Activated CD8-positive, alpha-beta T cell treated with anti-CD3 and anti-CD28 coated beads for 36 hours (primary cell): Measurements from ENCODE around the gene NDUFA6. TPM values are rescaled to one million over a fixed set of nuclear protein-coding genes. Genes with fewer than 3 reads are reported as not detected.

Experiments used
- ATAC-seq: fragments of 200-7000 bp; cut with Tn5 transposase; one replicate; pipeline ENCODE4 v1.10.0; 2021; ENCODE audit warnings: mild to moderate bottlenecking, moderate library complexity
- CTCF ChIA-PET: fragments of 350-600 bp; sonication (Branson Sonifier 250); formaldehyde crosslinking; loops from one replicate; lab custom pipeline; 2021; ENCODE audit warnings: antibody characterized with exemption; lab: Charles Lee
- POLR2A ChIA-PET: fragments of 350-600 bp; sonication (Branson Sonifier 250); formaldehyde crosslinking; loops from one replicate; lab custom pipeline; 2021; ENCODE audit warnings: antibody characterized with exemption; lab: Charles Lee
- DNase-seq: peaks from one replicate; pipeline ENCODE4 v3.0.0-alpha.2; 2020
- H3K27ac Mint-ChIP-seq: one replicate; pipeline ENCODE4 v1.8.0; 2021; ENCODE audit warnings: mild to moderate bottlenecking, mixed read lengths
- H3K27me3 Mint-ChIP-seq: one replicate; pipeline ENCODE4 v1.8.0; 2021; ENCODE audit warnings: mixed read lengths
- H3K36me3 Mint-ChIP-seq: one replicate; pipeline ENCODE4 v1.8.0; 2021; ENCODE audit warnings: low read depth, mixed read lengths
- H3K4me1 Mint-ChIP-seq: one replicate; pipeline ENCODE4 v1.8.0; 2021; ENCODE audit warnings: low read depth, mixed read lengths
- H3K4me3 Mint-ChIP-seq: one replicate; pipeline ENCODE4 v1.8.0; 2021; ENCODE audit warnings: mild to moderate bottlenecking, moderate library complexity, mixed read lengths
- H3K9me3 Mint-ChIP-seq: one replicate; pipeline ENCODE4 v1.8.0; 2021; ENCODE audit warnings: mixed read lengths
- CTCF ChIP-seq: fragments of 200-600 bp; IDR thresholded peaks from one replicate; pipeline ENCODE4 v1.8.0; 2022; ENCODE audit warnings: antibody characterized with exemption, mild to moderate bottlenecking
- intact Hi-C: fragments of 100-400 bp; cut with micrococcal nuclease; formaldehyde crosslinking; loops from one replicate; pipeline ENCODE4 v1.10.0; 2022
- total RNA-seq, 2 experiments: library from RNA; stranded (reverse); gene quantifications; one replicate each; pipeline ENCODE4 v1.2.3, GENCODE V29; 2021

Gene NDUFA6
- total RNA-seq, 2 experiments from 2014 or later = 92.8 to 93.8 TPM

GRCh38 chr22:42050641-42051180, 39.9 kb downstream of the NDUFA6 start:
- TF ChIP-seq CTCF = no peak
- ATAC-seq = no peak
- Mint-ChIP-seq H3K4me1 (no peaks in the 10 kb centered on the region), H3K27me3 (no peaks in the 10 kb centered on the region), H3K9me3 (peaks cover under 1% of the 10 kb centered on the region), H3K27ac (no peak overlapping the region), H3K36me3 (no peaks in the 10 kb centered on the region), H3K4me3 (no peak overlapping the region)
- intact Hi-C loops = no loop called here
- ChIA-PET POLR2A (no interaction called here), CTCF (no interaction called here)
- no peak for DNase-seq

- no peak for TF ChIP-seq CTCF
- DNase-seq (no peak), ATAC-seq (no peak)
- intact Hi-C loops = no loop called here
- Mint-ChIP-seq H3K9me3 (peaks cover 7% of the 10 kb centered on the region), H3K4me1 (no peaks in the 10 kb centered on the region), H3K36me3 (peaks cover 12% of the 10 kb centered on the region), H3K27ac (no peak overlapping the region), H3K4me3 (no peak overlapping the region), H3K27me3 (peaks cover 3% of the 10 kb centered on the region)
- CTCF ChIA-PET = interaction anchor here (1.0 kb wide), 1 partner anchor 12 kb away, joined by 4 read pairs; no protein-coding TSS in a partner anchor
- POLR2A ChIA-PET = interaction anchor here (1.9 kb wide), 1 partner anchor 8 kb away, joined by 8 read pairs; no protein-coding TSS in a partner anchor
These were observed 48.8 kb downstream of the NDUFA6 start for GRCh38 chr22:42041784-42042183.

GRCh38 chr22:42039271-42039670, 51.3 kb downstream of the NDUFA6 start:
- intact Hi-C loops = no loop called here
- POLR2A ChIA-PET = no interaction called here
- H3K36me3 Mint-ChIP-seq = peaks cover 12% of the 10 kb centered on the region
- TF ChIP-seq CTCF = no peak
- DNase-seq (no peak), ATAC-seq (no peak)
- H3K9me3 Mint-ChIP-seq = peaks cover 10% of the 10 kb centered on the region
- no peak overlapping the region for H3K4me3 Mint-ChIP-seq
- H3K4me1 Mint-ChIP-seq = peaks cover 2% of the 10 kb centered on the region
- CTCF ChIA-PET = no interaction called here
- H3K27me3 Mint-ChIP-seq = peaks cover 3% of the 10 kb centered on the region
- H3K27ac Mint-ChIP-seq = no peak overlapping the region

Other genes starting within 250 kb of the NDUFA6 start
- 1 to 10 TPM; 2.3 to 2.7 TPM for gene SHISA8, start 175.7 kb downstream of the NDUFA6 start, total RNA-seq
- gene TNFRSF13C, start 164.0 kb downstream of the NDUFA6 start, total RNA-seq = 1 to 10 TPM; 4.0 TPM
- 10 to 100 TPM; 62.5 to 63.1 TPM for gene CENPM, start 143.6 kb downstream of the NDUFA6 start, total RNA-seq
- under 1 TPM; 0.20 to 0.36 TPM for gene SEPTIN3, start 121.3 kb downstream of the NDUFA6 start, total RNA-seq
- under 1 TPM in 1 of 2 experiments, not detected in 1; 0.43 TPM for gene WBP2NL, start 92.0 kb downstream of the NDUFA6 start, total RNA-seq
- gene NAGA, start 20.0 kb downstream of the NDUFA6 start, total RNA-seq = 1 to 10 TPM; 9.3 to 9.4 TPM
- 1 to 10 TPM in 1 of 2 experiments, under 1 TPM in 1; 0.97 to 1.3 TPM for gene PHETA2, start 16.5 kb downstream of the NDUFA6 start, total RNA-seq
- 10 to 100 TPM; 51.7 to 61.2 TPM for gene SMDT1, start 11.1 kb downstream of the NDUFA6 start, total RNA-seq
- 1 to 10 TPM; 1.5 to 2.0 TPM for gene CYP2D6, start 40.0 kb upstream of the NDUFA6 start, total RNA-seq
- 10 to 100 TPM; 58.7 to 58.9 TPM for gene TCF20, start 179.9 kb upstream of the NDUFA6 start, total RNA-seq